ENCODE data around the gene SAFB2.

DNA sequence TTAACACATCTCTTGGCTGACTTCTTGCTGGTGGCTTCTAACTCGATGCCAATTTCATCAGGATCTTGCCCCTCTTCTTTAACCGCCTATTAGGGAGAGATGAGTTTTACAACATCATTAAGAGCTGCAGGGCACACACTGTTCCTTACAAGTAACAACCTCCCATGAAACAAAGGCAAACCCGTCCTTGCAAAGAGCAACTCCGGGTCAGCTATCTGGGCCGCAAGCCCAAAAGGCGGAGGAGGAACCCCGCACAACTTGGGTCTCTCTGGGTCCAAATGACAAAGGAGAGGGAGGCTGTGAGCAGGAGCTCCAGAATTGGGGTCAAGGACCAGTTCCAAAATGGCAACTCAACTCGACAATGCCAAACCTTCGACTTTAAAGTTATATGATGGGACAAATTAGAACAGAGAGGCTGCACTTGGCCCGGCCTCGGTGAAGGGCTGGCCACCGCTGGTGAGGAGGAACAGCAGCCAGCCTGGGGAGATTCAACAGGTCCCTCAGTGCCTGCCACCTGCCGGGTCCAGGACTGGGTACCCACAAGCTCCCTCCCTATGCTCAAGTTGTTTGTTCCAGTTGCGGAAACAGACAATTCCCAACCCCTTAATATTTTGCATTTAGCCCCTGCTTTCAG lies 1.1 kb downstream of the SAFB2 start:
- TF ChIP-seq, protein P1, sequence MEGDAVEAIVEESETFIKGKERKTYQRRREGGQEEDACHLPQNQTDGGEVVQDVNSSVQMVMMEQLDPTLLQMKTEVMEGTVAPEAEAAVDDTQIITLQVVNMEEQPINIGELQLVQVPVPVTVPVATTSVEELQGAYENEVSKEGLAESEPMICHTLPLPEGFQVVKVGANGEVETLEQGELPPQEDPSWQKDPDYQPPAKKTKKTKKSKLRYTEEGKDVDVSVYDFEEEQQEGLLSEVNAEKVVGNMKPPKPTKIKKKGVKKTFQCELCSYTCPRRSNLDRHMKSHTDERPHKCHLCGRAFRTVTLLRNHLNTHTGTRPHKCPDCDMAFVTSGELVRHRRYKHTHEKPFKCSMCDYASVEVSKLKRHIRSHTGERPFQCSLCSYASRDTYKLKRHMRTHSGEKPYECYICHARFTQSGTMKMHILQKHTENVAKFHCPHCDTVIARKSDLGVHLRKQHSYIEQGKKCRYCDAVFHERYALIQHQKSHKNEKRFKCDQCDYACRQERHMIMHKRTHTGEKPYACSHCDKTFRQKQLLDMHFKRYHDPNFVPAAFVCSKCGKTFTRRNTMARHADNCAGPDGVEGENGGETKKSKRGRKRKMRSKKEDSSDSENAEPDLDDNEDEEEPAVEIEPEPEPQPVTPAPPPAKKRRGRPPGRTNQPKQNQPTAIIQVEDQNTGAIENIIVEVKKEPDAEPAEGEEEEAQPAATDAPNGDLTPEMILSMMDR (conservative IDR thresholded peaks at IDR 0.05 in 1 of 2, IDR thresholded peaks at IDR 0.05 in 1 of 2; ENCODE audit: extremely low read depth in 1 of 2, insufficient read depth in 1 of 2, low read depth in 1 of 2, low read length in 2 of 2) = no peak
- no peak for TF ChIP-seq EZH2 (IDR thresholded peaks at IDR 0.05; ENCODE audit: borderline replicate concordance, low read length)

All from mammary epithelial cell (primary cell).